ENCODE results near the gene UBE2D1. TPM values are rescaled to one million over a fixed set of nuclear protein-coding genes. Genes with fewer than 3 reads are reported as not detected.

Gene UBE2D1
- total RNA-seq: 11.0 TPM

DNA sequence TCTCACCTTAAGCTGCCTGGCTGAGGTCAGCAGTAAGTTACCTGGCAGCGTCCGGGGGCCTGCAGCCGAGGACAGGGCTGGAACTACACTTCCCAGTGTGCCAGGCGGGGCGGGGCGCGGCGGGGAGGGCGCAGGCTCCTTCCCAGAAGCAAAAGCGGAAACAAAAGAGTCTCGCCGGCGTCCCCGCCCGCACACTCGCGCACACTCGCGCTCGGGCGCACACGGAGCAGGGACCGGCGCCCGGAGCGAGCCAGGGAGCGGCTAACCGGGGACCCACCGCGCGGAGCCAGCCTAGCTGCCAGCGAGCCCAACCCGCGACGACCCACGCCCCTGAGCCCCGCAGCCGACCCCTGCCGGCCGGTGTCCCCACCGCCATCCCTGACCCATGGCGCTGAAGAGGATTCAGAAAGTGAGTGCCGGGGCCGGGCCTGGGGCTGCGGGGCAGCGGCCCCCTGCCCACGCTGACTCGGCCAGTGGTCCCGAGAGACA, at the start of gene UBE2D1:
Gene UBE2D1, plus strand, starts transcription at position 190 of the 489 bp plus-strand sequence. Its CDS starts 196 bp downstream, at position 386.
- DNase-seq (ENCODE audit: low spot score): peak; percentile 89

DNA sequence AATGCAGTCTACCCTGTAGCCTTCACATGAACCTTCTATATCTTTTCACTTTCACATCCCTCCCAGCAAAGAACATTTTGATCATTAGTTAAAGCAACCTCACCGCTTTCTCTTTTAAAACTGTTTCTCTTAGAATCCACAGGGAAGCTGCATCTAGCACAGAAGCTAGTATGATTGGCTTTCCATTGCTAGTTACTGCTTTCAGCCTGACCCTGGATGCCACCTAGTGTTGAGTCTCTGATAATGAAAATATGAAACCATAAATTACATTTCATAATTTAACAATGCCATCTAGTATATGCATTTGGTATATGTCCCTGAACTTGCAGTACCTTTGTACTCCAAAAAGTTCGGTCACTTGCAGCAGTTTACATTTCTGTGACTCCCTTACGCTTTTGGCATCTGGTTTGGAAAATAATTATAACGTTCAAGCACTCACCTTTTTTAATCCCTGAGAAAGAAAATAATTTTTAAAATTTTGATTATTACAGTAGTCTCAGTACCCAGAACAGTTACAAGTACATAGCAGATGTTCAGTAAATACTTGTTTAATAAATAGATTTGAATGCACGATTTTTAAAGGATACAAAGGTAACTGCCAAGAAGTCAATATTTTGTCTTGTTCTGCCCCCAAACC, 43.1 kb upstream of the UBE2D1 start:
- peak; percentile 20 for DNase-seq (ENCODE audit: low spot score)

DNA sequence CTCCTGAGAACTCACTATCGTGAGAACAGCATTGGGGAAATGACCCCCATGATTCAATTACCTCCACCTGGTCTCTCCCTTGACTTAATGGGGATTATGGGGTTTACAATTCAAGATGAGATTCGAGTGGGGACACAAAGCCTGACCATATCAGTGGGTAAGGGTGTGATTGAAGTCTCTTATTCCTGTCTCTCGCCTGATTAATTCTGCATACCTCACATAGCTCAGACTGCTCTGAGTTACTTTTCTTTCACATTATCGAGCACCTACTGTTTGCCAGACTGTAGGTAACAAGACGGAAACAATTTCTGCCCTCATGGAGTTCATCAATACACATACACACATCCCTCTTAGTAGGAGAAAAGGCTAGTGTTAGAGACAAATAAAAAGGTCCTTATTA, 40.8 kb upstream of the UBE2D1 start:
- DNase-seq (ENCODE audit: low spot score): no peak

DNA sequence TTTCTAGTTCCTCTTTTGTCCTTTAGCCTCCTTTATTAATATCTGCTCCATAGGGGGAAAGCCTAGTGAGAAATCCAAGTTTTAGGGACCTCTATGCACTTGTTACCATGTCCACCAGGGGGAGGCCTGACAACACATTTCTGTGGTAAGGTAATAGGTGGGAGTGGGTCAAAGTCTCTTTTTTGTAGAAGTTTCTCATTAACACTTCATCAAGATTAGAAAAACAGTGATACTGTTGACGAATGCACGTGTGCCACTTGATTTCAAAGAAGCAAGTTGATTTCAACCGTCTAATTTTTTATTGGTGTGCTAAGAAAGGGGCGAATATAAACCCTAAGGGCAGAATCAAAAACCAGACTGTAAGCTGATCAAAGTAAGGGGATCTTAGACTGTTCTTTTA, 35.2 kb upstream of the UBE2D1 start:
- DNase-seq (ENCODE audit: low spot score): peak; percentile 49

DNA sequence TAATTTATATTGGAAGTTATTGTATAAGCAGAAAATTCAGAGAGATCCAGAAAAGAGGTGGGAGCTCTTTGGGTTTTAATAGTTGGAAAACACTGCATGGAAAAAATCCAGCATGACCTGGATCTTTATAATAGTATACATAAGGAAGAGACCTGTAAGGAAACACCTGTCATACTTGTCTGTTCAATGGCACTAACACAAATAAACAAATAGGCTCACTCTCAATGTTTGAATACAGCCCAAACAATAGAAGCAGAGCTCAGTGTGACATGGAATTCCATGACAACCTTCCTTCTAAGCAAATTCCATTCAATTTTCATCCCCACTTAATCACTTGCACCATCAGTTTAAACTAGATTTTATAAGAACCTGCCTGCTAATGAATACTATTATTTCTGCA, 34.1 kb upstream of the UBE2D1 start:
- DNase-seq (ENCODE audit: low spot score): no peak

DNA sequence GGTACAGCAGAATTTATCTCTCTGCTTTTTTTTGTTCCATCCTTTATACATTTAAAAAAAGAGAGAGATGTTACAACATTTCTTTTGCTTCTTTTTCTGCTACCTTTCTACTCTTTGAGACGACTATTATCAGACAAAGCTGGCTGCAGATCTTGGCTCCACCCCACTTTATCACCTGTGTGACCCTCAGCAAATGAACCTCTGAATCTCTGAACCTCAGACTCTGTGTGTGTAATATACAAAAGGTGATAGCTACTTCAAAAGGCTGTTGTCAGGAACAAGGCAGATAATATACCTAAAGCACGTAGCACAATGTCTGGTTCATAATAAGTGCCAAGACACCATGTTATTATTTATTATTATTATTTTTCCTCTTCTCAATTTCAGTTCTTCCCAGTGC, 32.6 kb upstream of the UBE2D1 start:
- no peak for DNase-seq (ENCODE audit: low spot score)

DNA sequence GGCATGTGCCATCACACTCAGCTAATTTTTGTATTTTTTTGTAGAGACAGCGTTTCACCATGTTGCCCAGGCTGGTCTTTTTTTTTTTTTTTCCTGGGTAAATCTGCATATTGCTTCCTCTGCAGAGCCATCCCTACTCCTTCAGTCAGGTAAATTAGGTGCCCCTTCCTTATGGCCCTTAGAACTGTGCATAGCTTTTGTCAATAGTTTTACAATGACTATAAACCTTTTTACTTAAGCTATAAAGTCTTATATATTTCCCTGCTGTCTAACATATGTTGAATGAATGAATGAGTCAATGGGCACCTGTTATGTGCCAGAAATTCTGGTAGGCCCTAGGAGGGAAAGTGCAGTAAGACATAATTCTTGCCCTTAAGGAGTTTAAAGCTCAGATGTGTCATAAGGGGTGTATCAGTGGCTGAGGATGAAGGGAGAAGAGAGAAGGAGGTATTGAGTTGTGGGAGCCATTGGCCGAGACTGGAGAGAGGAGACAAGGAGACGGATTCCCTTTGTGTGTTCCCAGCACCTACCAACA, 30.6 kb upstream of the UBE2D1 start:
- no peak for DNase-seq (ENCODE audit: low spot score)

DNA sequence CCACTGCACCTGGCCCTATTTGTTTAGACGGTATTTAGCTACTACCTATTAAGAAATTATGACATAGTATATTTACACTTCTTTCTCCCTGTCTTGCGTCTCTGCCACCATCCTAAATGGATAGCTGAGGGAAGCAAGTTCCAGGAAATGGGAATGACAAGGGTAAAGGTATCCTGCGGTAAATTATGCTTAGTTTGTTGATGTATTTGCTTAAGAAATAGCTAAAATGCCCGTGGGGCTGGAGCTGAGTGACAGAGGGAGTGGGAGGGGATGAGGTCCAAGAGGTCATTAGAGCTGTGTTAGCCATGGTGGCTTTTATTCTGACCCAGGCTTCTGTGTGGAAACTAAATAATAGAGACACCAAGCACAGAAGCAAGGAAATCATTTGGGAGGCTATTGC, 29.0 kb upstream of the UBE2D1 start:
- DNase-seq (ENCODE audit: low spot score): no peak

DNA sequence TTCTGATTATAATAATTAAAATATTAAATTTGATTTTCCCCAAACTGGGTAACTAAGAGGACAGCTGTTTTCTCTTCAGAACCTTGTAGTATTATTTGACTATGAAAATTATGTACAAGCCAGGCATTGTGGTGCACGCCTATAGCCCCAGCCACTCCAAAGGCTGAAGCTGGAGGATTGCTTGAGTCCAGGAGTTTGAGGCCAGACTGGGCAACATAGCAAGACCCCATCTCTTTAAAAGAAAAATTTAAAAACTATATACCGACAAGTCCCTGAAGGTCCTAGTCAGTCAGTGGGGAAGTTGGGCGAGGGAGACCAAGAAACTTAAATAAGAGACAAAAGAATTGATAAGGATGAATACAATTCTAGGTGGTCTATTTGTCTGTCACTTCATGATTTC, 27.1 kb upstream of the UBE2D1 start:
- DNase-seq (ENCODE audit: low spot score): no peak

DNA sequence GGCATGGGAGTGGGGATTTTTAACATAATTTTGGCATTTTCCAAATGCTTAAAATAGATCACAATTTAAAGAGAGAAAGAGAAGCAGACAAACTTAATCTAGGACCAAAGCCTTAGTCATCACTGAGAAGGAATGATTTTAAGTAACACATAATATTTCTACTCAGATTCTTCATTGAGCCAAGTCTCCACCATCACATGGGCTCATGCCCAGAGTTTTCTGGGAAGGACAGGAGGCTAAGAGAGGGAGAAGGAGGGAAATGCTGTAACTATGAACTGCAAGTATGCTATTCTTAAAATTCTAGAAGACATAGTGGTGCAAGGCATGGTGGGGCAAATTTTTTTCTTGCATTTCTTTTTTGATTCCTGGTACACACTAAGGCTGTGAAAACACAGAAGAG, 23.8 kb upstream of the UBE2D1 start:
- DNase-seq (ENCODE audit: low spot score): no peak

DNA sequence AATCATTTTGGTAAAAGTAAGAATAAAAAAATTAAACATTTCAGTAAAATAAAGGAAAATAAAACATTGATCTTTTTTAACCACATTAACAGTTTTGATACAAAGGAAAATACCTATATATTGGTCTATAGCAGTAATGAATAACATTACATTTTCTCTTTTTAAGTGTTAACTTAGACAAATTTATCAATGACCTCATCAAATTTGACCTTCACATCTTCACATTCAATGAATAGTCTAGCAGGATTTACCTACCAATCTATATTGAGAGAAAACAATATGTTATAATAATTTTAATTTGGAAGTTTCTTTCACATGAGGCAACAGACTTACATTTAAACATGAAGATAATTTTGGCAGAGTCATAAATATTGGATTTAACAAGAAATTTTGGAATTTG, 17.9 kb upstream of the UBE2D1 start:
- no peak for DNase-seq (ENCODE audit: low spot score)

DNA sequence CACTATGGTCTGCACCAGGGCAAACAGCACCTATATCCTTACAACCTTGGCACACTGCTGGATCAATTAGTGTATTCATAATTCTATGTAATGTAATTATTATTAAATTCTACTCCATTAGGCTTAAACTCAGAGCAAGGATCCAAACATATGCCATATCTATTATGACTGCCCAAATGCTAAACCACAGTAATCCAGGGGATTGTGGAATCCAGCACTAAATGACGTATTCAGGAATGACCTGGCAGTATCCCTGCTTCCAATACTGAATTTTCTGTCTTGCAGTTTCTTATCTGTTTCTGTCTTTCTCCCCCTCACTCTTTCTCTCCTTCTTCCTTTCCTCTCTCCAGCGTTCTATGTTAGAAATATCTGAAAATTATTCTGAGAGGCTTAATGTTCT, 16.5 kb upstream of the UBE2D1 start:
- no peak for DNase-seq (ENCODE audit: low spot score)

DNA sequence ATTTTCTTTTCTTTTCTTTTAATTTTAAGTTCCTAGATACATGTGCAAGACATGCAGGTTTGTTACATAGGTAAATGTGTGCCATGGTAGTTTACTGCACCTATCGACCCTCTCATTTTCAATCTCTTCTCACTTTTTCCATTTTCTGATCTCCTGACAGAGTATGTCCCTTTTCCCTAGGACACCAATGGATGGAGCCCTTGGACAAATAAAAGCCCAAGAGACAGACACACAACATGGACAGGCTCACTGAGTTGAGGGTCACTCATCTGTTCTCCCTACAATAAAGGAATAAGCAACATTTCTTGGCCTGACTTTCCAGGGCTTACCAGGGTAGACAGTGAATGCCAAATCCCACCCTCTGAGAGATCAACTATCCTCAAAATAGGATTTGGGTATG, 15.2 kb upstream of the UBE2D1 start:
- no peak for DNase-seq (ENCODE audit: low spot score)

DNA sequence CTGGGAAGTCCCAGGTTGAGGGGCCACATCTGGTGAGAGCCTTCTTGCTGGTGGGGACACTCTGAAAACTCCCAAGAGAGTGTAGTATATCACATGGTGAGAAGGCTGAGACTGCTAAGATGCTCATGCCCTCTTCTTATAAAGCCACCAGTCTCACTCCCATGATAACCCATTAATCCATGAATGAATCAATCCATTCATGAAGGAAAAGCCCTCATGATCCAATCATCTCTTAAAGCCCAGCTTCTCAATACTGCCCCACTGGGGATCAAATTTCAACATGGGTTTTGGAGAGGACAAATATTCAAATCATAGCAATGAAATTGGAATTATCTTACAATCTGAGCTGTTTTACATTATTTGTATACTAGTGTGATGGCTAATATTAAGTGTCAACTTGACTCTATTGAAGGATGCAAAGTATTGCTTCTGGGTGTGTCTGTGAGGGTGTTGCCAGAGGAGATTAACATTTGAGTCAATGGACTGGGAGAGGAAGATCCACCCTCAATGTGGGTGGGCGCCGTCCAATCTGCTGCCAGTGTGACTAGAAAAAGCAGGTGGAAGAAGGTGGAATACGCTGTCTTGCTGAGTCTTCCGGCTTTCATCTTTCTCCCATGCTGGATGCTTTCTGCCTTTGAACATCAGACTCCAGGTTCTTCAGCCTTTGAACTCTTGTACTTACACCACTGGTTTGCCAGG, 14.3 kb upstream of the UBE2D1 start:
- DNase-seq (ENCODE audit: low spot score): no peak

DNA sequence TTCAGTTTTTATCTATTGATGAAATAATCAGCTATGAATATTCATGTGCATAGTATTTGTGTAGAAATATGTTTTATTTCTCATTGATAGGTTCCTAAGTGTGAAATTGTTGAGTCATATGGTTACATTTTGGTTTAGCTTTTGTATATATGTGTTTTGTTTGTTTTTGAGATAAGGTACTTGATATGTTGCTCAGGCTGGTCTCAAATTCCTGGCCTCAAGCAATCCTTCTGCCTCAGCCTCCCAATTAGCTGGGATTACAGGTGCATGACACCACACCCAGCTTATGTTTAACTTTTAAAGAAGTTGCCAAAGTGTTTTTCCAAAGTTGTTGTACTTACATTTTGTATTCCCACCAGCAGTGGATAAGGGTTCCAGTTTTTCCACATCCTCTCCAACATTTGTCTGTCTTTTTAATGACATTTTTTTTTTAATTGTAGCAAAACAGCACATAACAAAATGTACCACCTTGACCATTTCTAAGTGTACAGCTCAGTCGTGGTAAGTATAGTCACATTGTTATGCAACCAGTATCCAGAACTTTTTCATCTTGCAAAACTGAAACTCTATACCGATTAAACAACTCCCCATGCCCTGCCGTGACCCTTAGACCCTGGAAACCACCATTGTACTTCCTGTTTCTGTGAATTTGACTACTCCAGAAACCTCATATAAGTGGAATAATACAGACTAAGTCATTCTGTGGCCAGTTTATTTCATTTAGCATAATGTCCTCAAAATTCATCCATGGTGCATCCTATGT, 12.6 kb upstream of the UBE2D1 start:
- DNase-seq (ENCODE audit: low spot score): no peak

DNA sequence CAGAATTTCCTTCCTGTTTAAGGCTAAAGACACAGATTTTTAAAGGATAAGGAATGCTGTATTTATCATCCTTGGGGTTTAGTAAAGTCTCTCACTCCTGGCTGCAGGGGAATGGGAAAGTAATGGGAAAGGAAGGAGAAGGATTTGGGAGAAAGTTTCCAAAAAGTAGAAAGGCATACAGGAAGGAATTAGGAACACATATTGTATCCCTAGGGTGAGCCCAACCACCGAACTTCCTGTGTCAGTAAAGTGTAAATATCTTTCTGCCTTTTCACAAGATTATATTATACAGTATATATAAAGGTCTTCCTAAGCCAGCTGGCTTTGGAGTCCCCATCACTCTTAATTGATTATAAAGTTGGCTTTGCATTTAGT, 12.0 kb upstream of the UBE2D1 start:
- DNase-seq (ENCODE audit: low spot score): no peak

DNA sequence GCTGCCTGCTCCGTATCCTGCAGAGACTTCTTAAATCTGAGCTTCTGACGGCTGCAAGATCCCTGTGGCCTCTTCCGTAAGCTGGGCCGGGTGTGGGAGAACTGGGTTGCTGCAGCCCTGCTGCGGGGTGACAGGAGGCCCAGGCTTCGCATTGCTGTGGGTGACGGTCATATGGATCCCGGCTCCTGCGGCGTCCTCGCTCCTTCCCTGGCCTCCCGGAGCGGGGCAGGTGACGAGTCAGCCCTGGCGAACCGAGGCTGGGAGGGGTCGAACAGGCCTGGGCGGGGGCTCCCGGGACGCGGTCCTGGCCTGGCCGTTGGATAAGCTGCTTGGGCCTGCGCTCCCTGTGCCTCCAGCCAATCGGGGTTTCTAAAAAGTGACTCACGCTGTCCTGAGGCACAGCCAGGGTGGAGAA, 7.8 kb upstream of the UBE2D1 start:
- DNase-seq (ENCODE audit: low spot score): no peak

DNA sequence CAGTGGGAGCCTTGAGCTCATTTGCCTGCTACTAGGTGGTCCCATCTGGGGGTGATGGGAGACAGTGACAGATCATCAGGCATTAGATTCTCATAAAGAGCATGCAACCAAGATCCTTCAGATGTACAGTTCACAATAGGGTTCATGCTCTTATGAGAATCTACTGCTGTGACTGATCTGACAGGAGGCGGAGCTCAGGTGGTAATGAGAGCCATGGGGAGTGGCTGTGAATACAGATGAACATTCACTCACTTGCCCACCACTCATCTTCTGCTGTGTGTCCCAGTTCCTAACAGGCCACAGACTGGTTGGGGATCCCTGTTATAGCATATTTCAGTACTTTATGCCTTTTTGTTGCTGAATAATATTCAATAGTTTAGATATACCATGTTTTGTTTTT, 6.6 kb upstream of the UBE2D1 start:
- DNase-seq (ENCODE audit: low spot score): no peak

DNA sequence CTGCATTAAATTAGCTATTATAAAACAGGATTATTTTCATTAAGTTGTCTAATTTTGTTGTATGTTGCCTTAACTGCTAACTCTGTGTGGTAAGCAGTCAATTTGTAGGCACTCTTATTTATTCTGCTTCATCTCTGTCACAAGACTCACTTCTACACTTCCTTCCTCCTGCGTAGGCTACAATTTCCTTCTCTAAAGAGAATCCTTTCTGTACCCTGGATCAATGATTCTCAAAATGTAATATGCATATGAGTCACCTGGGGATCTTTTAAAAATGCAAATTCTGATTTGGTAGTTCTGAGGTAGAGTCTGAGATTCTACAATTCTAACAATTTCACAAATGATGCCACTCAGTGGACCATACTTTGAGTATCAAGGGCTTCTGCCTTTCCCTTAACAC, 4.4 kb upstream of the UBE2D1 start:
- no peak for DNase-seq (ENCODE audit: low spot score)

DNA sequence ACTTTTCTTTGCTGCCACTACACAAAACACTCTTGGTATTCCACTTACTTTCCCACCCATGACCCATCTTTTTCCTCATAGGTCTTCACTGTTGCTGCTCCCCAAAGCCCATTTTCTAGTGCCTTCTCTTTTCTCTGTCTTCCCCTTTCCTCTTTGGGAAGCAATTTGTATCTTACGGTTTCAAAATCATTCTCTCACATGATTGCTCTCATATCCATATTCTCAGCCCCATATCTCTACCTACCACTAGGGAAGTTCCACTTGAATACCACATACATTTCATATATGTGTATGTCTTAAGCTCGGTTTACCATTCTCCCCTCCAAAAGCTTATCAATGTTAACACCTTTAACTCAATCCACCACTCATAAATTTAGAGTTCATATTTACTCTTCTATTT, 3.2 kb upstream of the UBE2D1 start:
- no peak for DNase-seq (ENCODE audit: low spot score)

DNA sequence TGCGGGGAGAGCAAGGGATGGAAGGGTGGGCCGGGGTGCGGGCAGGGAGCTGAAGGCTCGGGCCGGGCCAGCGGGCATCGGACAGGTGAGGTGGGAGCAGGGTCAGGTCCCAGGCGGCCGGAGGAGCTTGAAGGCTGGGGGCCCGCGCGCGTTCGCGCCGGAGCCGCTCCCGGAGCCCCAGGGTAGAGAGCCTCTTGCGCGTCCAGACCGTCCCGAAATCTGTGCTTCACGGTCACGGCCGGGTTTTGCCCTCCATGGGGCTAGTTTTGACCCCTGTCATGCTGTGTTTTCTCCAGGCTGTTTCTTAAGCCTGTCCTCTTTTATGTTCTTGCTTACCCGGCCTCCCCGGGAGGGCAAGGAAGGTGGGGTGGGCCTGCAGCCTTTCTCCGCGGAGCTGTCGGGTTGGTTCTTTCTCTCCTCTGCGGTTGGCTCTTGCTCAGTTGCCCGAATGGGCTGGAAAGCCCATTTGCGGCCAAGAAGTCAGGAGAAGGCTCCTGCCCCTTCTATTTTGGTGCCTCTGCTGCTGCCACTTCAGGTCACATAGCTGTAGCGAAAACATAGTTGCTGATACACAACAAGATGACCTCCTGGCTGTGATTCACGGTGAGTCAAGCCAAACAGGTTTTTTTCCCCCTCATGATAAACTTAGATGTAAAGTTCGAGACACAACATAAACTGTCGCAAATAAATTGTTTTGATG, 650 bp downstream of the UBE2D1 start:
- DNase-seq (ENCODE audit: low spot score): no peak

DNA sequence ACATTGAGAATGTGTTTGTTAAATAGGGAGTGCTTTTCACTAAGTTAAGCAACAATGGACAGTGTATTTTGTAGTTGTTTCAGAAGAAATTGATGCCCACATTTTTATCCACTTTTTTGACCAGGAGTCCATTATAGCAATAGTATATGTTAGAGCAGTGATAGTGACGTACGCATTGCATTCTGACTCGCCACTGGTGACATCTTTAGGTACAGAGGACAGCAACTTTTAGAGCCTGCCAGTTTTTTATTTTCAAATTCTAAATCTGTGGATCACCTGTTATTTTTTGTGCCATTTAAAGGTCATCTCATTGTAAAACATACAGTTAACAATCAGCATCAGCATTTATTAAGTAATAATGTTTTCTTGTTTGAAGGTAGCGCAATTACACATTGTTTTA, 1.4 kb downstream of the UBE2D1 start:
- DNase-seq (ENCODE audit: low spot score): no peak

All from mucosa of gallbladder (tissue), 1 donor.